IMR-90 (cell line): ENCODE data around the gene PIM1. TPM values are rescaled to one million over a fixed set of nuclear protein-coding genes. Genes with fewer than 3 reads are reported as not detected.
A peak's percentile ranks its signal among the peaks of the same experiment; 100 is the strongest.

ENCODE experiments used
- ATAC-seq: fragments of 200-7000 bp; cut with Tn5 transposase; 2 replicates; pipeline ENCODE4 v1.9.1; 2020; ENCODE audit warnings: low read depth, mild to moderate bottlenecking, moderate library complexity
- BruUV-seq: library from RNA; stranded (reverse); fragments of 400-500 nt; replicated peaks from 2 replicates; lab custom pipeline; 2021; lab: Mats Ljungman, UMichigan
- CTCF ChIA-PET: fragments of 300-600 bp; formaldehyde crosslinking; extraction: SDS; loops from one replicate; lab custom pipeline; 2021; ENCODE audit warnings: antibody characterized with exemption; lab: Yijun Ruan, JAX
- POLR2A ChIA-PET: fragments of 300-600 bp; sonication (Branson Sonifier 250); formaldehyde crosslinking; loops from one replicate; lab custom pipeline; 2022; ENCODE audit warnings: antibody characterized with exemption; ENCODE audit not compliant: unreplicated experiment; lab: Charles Lee
- DNase-seq: peaks from one replicate; pipeline ENCODE4 v3.0.0; 2013
- H2AFZ ChIP-seq: replicated peaks from 2 replicates; pipeline ENCODE3; 2013; ENCODE audit warnings: low read length, mild to moderate bottlenecking; ENCODE audit not compliant: poor library complexity
- H2AK5ac ChIP-seq: 2 replicates; pipeline ENCODE4 v1.6.1; 2013; ENCODE audit warnings: low read depth, low read length, inconsistent platforms
- H2AK9ac ChIP-seq: replicated peaks from 2 replicates; pipeline ENCODE3; 2013; ENCODE audit warnings: mild to moderate bottlenecking, low read depth, low read length, moderate library complexity; ENCODE audit not compliant: poor library complexity
- H2BK120ac ChIP-seq: 2 replicates; pipeline ENCODE4 v1.6.1; 2013; ENCODE audit warnings: low read depth, low read length, inconsistent platforms
- H2BK15ac ChIP-seq: 3 replicates; pipeline ENCODE4 v1.6.1; 2013; ENCODE audit warnings: low read depth, low read length, inconsistent platforms
- H2BK20ac ChIP-seq: 2 replicates; pipeline ENCODE4 v1.6.1; 2013; ENCODE audit warnings: low read depth, mild to moderate bottlenecking, inconsistent platforms, low read length, moderate library complexity
- H2BK5ac ChIP-seq: 2 replicates; pipeline ENCODE4 v1.6.1; 2013; ENCODE audit warnings: mild to moderate bottlenecking, low read depth, low read length, inconsistent platforms; ENCODE audit not compliant: poor library complexity, severe bottlenecking
- H3K14ac ChIP-seq: replicated peaks from 2 replicates; pipeline ENCODE4 v1.6.1; 2013; ENCODE audit warnings: low read depth, low read length, inconsistent platforms
- H3K18ac ChIP-seq: 2 replicates; pipeline ENCODE4 v1.6.1; 2013; ENCODE audit warnings: low read depth, low read length, control low read depth
- H3K23ac ChIP-seq: 2 replicates; pipeline ENCODE4 v1.6.1; 2013; ENCODE audit warnings: low read depth, low read length, inconsistent platforms
- H3K27ac ChIP-seq: 2 replicates; pipeline ENCODE4 v1.5.1; 2013; ENCODE audit warnings: mild to moderate bottlenecking, control low read depth, low read length; ENCODE audit not compliant: insufficient read depth
- H3K27me3 ChIP-seq: 2 replicates; pipeline ENCODE4 v1.6.1; 2013; ENCODE audit warnings: low read length; ENCODE audit not compliant: control insufficient read depth, insufficient read depth
- H3K36me3 ChIP-seq: 2 replicates; pipeline ENCODE4 v1.6.1; 2013; ENCODE audit warnings: low read length, mixed read lengths; ENCODE audit not compliant: control insufficient read depth, insufficient read depth
- H3K4ac ChIP-seq: 2 replicates; pipeline ENCODE4 v1.6.1; 2013; ENCODE audit warnings: low read depth, low read length, inconsistent platforms
- H3K4me1 ChIP-seq: 2 replicates; pipeline ENCODE4 v1.6.1; 2013; ENCODE audit warnings: low read length, mixed read lengths; ENCODE audit not compliant: control insufficient read depth, insufficient read depth
- H3K4me2 ChIP-seq: 2 replicates; pipeline ENCODE4 v1.6.1; 2013; ENCODE audit warnings: low read depth, mild to moderate bottlenecking, control low read depth, low read length, moderate library complexity
- H3K4me3 ChIP-seq: 2 replicates; pipeline ENCODE4 v1.5.1; 2013; ENCODE audit warnings: low read depth, mild to moderate bottlenecking, control low read depth, low read length, moderate library complexity; ENCODE audit not compliant: insufficient read depth
- H3K56ac ChIP-seq: 2 replicates; pipeline ENCODE4 v1.6.1; 2013; ENCODE audit warnings: low read length, inconsistent platforms; ENCODE audit not compliant: insufficient read depth; ENCODE audit errors: extremely low read depth
- H3K79me1 ChIP-seq, 2 experiments: 2 replicates each; pipeline ENCODE4 v1.6.1; 2013; ENCODE audit warnings: low read length in 2 of 2, inconsistent platforms in 1 of 2, low read depth in 1 of 2
- H3K9ac ChIP-seq: 2 replicates; pipeline ENCODE4 v1.6.1; 2013; ENCODE audit warnings: low read depth, low read length, control low read depth
- H3K9me1 ChIP-seq: 2 replicates; pipeline ENCODE4 v1.6.1; 2013; ENCODE audit warnings: low read length, inconsistent platforms; ENCODE audit not compliant: insufficient read depth
- H3K9me3 ChIP-seq: 2 replicates; pipeline ENCODE4 v1.6.1; 2013; ENCODE audit warnings: low read length; ENCODE audit not compliant: control insufficient read depth, insufficient read depth
- H4K20me1 ChIP-seq: 2 replicates; pipeline ENCODE4 v1.6.1; 2013; ENCODE audit warnings: low read length, inconsistent platforms; ENCODE audit not compliant: insufficient read depth
- H4K5ac ChIP-seq: 2 replicates; pipeline ENCODE4 v1.6.1; 2013; ENCODE audit warnings: mild to moderate bottlenecking, low read depth, low read length, control low read depth
- H4K8ac ChIP-seq, 2 experiments: 2 replicates each; pipeline ENCODE4 v1.6.1; 2013; ENCODE audit warnings: low read depth in 2 of 2, low read length in 2 of 2, control low read depth in 1 of 2, inconsistent platforms in 1 of 2
- H4K91ac ChIP-seq: 2 replicates; pipeline ENCODE4 v1.6.1; 2013; ENCODE audit warnings: low read depth, low read length, inconsistent platforms; ENCODE audit not compliant: insufficient read depth
- BHLHE40 ChIP-seq: fragments of 150-350 bp; IDR thresholded peaks from 2 replicates; pipeline ENCODE4 v1.6.1; 2016; ENCODE audit warnings: mild to moderate bottlenecking, low read depth, low read length
- CEBPB ChIP-seq: IDR thresholded peaks from 2 replicates; pipeline ENCODE4 v1.6.1; 2012; ENCODE audit warnings: low read depth, low read length, improper control_type of control experiment
- FOS ChIP-seq: fragments of 150-350 bp; IDR thresholded peaks from 2 replicates; pipeline ENCODE4 v1.6.1; 2016; ENCODE audit warnings: low read depth, low read length
- MAZ ChIP-seq: IDR thresholded peaks from 2 replicates; pipeline ENCODE4 v1.6.1; 2012; ENCODE audit warnings: low read depth, mild to moderate bottlenecking, low read length, improper control_type of control experiment, moderate library complexity, borderline replicate concordance
- NFE2L2 ChIP-seq: fragments of 150-350 bp; IDR thresholded peaks from 2 replicates; pipeline ENCODE4 v1.6.1; 2016; ENCODE audit warnings: low read depth, mild to moderate bottlenecking, low read length
- POLR2A ChIP-seq: IDR thresholded peaks from 2 replicates; pipeline ENCODE4 v1.6.1; 2012; ENCODE audit warnings: mild to moderate bottlenecking, low read depth, low read length
- RAD21 ChIP-seq: IDR thresholded peaks from 2 replicates; pipeline ENCODE4 v1.6.1; 2012; ENCODE audit warnings: low read length, improper control_type of control experiment
- RCOR1 ChIP-seq: IDR thresholded peaks from 2 replicates; pipeline ENCODE4 v1.6.1; 2012; ENCODE audit warnings: mild to moderate bottlenecking, low read length, improper control_type of control experiment; ENCODE audit not compliant: insufficient replicate concordance
- SMC3 ChIP-seq: fragments of 150-350 bp; IDR thresholded peaks from 2 replicates; pipeline ENCODE4 v1.6.1; 2016; ENCODE audit warnings: low read depth, mild to moderate bottlenecking, antibody characterized with exemption, low read length, moderate library complexity
- whole genome bisulfite sequencing, 2 experiments: methylation state at CpG; one replicate each; pipeline versions ENCODE4 v1.1.5 to v1.1.7; 2013; ENCODE audit warnings: missing lambda C conversion rate in 2 of 2; ENCODE audit not compliant: insufficient read length in 1 of 2; ENCODE audit errors: extremely low coverage in 2 of 2; 5-methylcytosine and 5-hydroxymethylcytosine counted together
- dilution Hi-C: fragments of 300-500 bp; cut with HindIII; formaldehyde crosslinking; loops from one replicate; pipeline ENCODE4 v1.14.3; 2018; ENCODE audit warnings: low sequenced_read_pairs; ENCODE audit not compliant: unreplicated experiment
- in situ Hi-C: fragments of 300-500 bp; cut with MboI; formaldehyde crosslinking; loops from 3 replicates; pipeline ENCODE4 v1.14.3; 2019; ENCODE audit warnings: low sequenced_read_pairs, inconsistent platforms, mixed read lengths
- intact Hi-C: fragments of 100-400 bp; cut with micrococcal nuclease; formaldehyde crosslinking; loops from 2 replicates; pipeline ENCODE4 v1.10.0; 2022
- polyA plus RNA-seq, 3 experiments: library from polyadenylated mRNA; depleted of rRNA; stranded (reverse); fragments of >200 nt; gene quantifications; 2 replicates each; pipeline ENCODE4 v1.2.3, GENCODE V29; 2012; ENCODE audit warnings: low replicate concordance in 1 of 3
- total RNA-seq: library from RNA; depleted of rRNA; stranded (reverse); fragments of >200 nt; gene quantifications from 2 replicates; pipeline ENCODE4 v1.2.3, GENCODE V29; 2012
- TF ChIP-seq, protein P1 (sequence below): fragments of 150-350 bp; IDR thresholded peaks from 2 replicates; pipeline ENCODE4 v1.6.1; 2016; ENCODE audit warnings: low read depth, mild to moderate bottlenecking, low read length, moderate library complexity, borderline replicate concordance
- TF ChIP-seq, protein P2 (sequence below): fragments of 150-350 bp; IDR thresholded peaks from 2 replicates; pipeline ENCODE4 v1.6.1; 2017; ENCODE audit warnings: mild to moderate bottlenecking, antibody characterized with exemption, low read length, low read depth

Gene PIM1
- total and polyA plus RNA-seq, 2 of the 4 experiments (the other 2 are of a cell fraction) = 7.2 to 18.5 TPM

GRCh38 chr6:37134396-37135191 lies 35.4 kb upstream of the PIM1 start:
- peak overlapping the region; percentile 81 for H4K5ac ChIP-seq
- peak overlapping the region; percentile 87 for H4K91ac ChIP-seq
- H4K8ac ChIP-seq = peak overlapping the region; percentile 38 to 88
- H2AK5ac ChIP-seq = peak overlapping the region; percentile 92
- peak overlapping the region; percentile 77 for H3K23ac ChIP-seq
- TF ChIP-seq SMC3 (peak; percentile 35), FOS (peak; percentile 95), RCOR1 (no peak), BHLHE40 (peak; percentile 63), RAD21 (no peak), POLR2A (peak; percentile 68), CEBPB (peak; percentile 87), MAZ (peak; percentile 40; the same call in 1 of the 2 replicates), NFE2L2 (0 out of 2 replicates have a peak, but pooled peaks have one; percentile 10)
- TF ChIP-seq, protein P1, sequence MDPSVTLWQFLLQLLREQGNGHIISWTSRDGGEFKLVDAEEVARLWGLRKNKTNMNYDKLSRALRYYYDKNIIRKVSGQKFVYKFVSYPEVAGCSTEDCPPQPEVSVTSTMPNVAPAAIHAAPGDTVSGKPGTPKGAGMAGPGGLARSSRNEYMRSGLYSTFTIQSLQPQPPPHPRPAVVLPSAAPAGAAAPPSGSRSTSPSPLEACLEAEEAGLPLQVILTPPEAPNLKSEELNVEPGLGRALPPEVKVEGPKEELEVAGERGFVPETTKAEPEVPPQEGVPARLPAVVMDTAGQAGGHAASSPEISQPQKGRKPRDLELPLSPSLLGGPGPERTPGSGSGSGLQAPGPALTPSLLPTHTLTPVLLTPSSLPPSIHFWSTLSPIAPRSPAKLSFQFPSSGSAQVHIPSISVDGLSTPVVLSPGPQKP = no peak
- TF ChIP-seq, protein P2, sequence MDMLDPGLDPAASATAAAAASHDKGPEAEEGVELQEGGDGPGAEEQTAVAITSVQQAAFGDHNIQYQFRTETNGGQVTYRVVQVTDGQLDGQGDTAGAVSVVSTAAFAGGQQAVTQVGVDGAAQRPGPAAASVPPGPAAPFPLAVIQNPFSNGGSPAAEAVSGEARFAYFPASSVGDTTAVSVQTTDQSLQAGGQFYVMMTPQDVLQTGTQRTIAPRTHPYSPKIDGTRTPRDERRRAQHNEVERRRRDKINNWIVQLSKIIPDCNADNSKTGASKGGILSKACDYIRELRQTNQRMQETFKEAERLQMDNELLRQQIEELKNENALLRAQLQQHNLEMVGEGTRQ = no peak
- no peaks in the 10 kb centered on the region for H3K36me3 ChIP-seq
- H3K79me1 ChIP-seq = peaks cover 0 to 6% of the 10 kb centered on the region in 2 experiments; a peak in 2 of 4 replicates
- peak overlapping the region; percentile 94 for H3K4ac ChIP-seq
- peak overlapping the region; percentile 62 for H3K4me2 ChIP-seq
- H3K9ac ChIP-seq = peak overlapping the region; percentile 10; the same call in 1 of the 2 replicates
- intact Hi-C loops = no loop called here
- peak overlapping the region; percentile 70 for H3K14ac ChIP-seq
- H3K9me3 ChIP-seq = no peaks in the 10 kb centered on the region
- H4K20me1 ChIP-seq = peaks cover 4% of the 10 kb centered on the region; the same call in 1 of the 2 replicates
- peaks cover 22% of the 10 kb centered on the region for H3K9me1 ChIP-seq
- peak overlapping the region; percentile 89 for H2BK5ac ChIP-seq
- H3K27me3 ChIP-seq = no peaks in the 10 kb centered on the region
- peak overlapping the region; percentile 94 for H2BK20ac ChIP-seq
- WGBS, 2 experiments = 10% methylated on average over 4 of the region's 11 CpGs; no CpG with 5 or more reads in 1 of the 2 experiments
- H3K18ac ChIP-seq = peak overlapping the region; percentile 88
- peaks cover 39% of the 10 kb centered on the region for H3K4me1 ChIP-seq
- peak overlapping the region; percentile 93 for H2BK120ac ChIP-seq
- H3K56ac ChIP-seq = peak overlapping the region; percentile 65
- dilution Hi-C loops = no loop called here
- no TSS peak for BruUV-seq
- ChIA-PET POLR2A (no interaction called here), CTCF (interaction anchor here (0.5 to 1.8 kb wide), 2 partner anchors 63 to 75 kb away, joined by 3 to 4 read pairs; no protein-coding TSS in a partner anchor)
- H2AFZ ChIP-seq = peak overlapping the region; percentile 75
- in situ Hi-C loops = no loop called here
- peak overlapping the region; percentile 96 for H2AK9ac ChIP-seq
- ATAC-seq (peak; percentile 56), DNase-seq (peak; percentile 96)
- peak overlapping the region; percentile 80; the same call in 2 of the 3 replicates for H2BK15ac ChIP-seq
- peak overlapping the region; percentile 63 for H3K27ac ChIP-seq
- no peak overlapping the region for H3K4me3 ChIP-seq
